Activated CD4-positive, alpha-beta T cell treated with anti-CD3 and anti-CD28 coated beads, Interleukin-2, amount 50 U/mL, for 4 hours (primary cell): ENCODE data around the gene HLF.

Source experiments
- DNase-seq, 2 experiments: peaks; one replicate each; pipeline ENCODE4 v3.0.0-alpha.2; 2020

Gene HLF

GRCh38 chr17:55259684-55260111, 5.1 kb upstream of the HLF start:
- DNase-seq, result no peak

GRCh38 chr17:55261311-55261710, 3.4 kb upstream of the HLF start:
- no peak for DNase-seq

GRCh38 chr17:55263569-55264277, 1.0 kb upstream of the HLF start:
- no peak for DNase-seq

GRCh38 chr17:55264278-55264644, 499 bp upstream of the HLF start:
- no peak for DNase-seq

GRCh38 chr17:55265311-55266021, 706 bp downstream of the HLF start:
- DNase-seq, result peak in 1 of 2 experiments; percentile 3

GRCh38 chr17:55266051-55266957, 1.5 kb downstream of the HLF start:
- DNase-seq, result no peak

GRCh38 chr17:55266958-55267688, 2.4 kb downstream of the HLF start:
- DNase-seq, result no peak

GRCh38 chr17:55267777-55268648, 3.3 kb downstream of the HLF start:
- no peak for DNase-seq

- DNase-seq, result no peak
Observed at GRCh38 chr17:55268649-55269480, 4.1 kb downstream of the HLF start.

GRCh38 chr17:55269894-55270293, 5.1 kb downstream of the HLF start:
- DNase-seq, result no peak

- DNase-seq, result no peak
Observed at GRCh38 chr17:55271223-55271571, 6.4 kb downstream of the HLF start.

- no peak for DNase-seq
Observed at GRCh38 chr17:55271958-55272710, 7.4 kb downstream of the HLF start.

- DNase-seq, result no peak
Observed at GRCh38 chr17:55272711-55273578, 8.2 kb downstream of the HLF start.

- DNase-seq, result no peak
Observed at GRCh38 chr17:55273579-55274354, 9.0 kb downstream of the HLF start.

- DNase-seq, result no peak
Observed at GRCh38 chr17:55274355-55275255, 9.8 kb downstream of the HLF start.

GRCh38 chr17:55275894-55276804, 11.4 kb downstream of the HLF start:
- DNase-seq, result no peak
